Rectal smooth muscle tissue (tissue), 1 donor: Measurements from ENCODE around the gene MAPKAPK3.

Source experiments
- H3K27ac ChIP-seq: one replicate; pipeline ENCODE4 v1.7.0; 2013; ENCODE audit warnings: low read depth, low read length, inconsistent platforms
- H3K27me3 ChIP-seq: one replicate; pipeline ENCODE4 v1.7.0; 2013; ENCODE audit warnings: low read length; ENCODE audit not compliant: control insufficient read depth, insufficient read depth
- H3K36me3 ChIP-seq: one replicate; pipeline ENCODE4 v1.7.0; 2013; ENCODE audit warnings: low read length; ENCODE audit not compliant: control insufficient read depth, insufficient read depth
- H3K4me1 ChIP-seq: one replicate; pipeline ENCODE4 v1.7.0; 2013; ENCODE audit warnings: low read length; ENCODE audit not compliant: control insufficient read depth, insufficient read depth
- H3K4me3 ChIP-seq: one replicate; pipeline ENCODE4 v1.7.0; 2013; ENCODE audit warnings: low read length
- H3K9ac ChIP-seq: one replicate; pipeline ENCODE4 v1.7.0; 2013; ENCODE audit warnings: low read length

The MAPKAPK3 gene

DNA sequence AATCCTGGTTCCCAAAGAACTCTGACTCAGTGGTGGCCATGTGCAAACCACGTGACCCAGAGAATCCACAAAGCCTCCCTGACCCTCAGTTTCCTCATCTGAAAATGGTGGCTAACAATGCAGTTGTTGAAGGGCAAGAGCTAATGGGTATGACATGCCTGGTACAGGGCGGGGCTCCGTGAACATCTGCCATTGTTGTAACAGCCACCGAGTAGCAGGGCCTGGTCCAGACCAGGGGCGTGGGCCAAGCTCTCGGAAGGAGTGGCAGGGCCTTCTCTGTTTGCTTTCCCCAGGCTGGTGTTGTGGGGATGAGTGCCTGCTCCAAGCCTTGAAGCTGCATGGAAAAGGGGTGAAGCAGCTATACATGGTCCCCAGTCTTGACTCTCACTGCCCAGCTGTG, 13.4 kb downstream of the MAPKAPK3 start:
- no peak overlapping the region for H3K4me3 ChIP-seq
- no peak overlapping the region for H3K9ac ChIP-seq
- H3K36me3 ChIP-seq, result no peaks in the 10 kb centered on the region
- no peaks in the 10 kb centered on the region for H3K27me3 ChIP-seq
- H3K27ac ChIP-seq, result no peak overlapping the region
- no peaks in the 10 kb centered on the region for H3K4me1 ChIP-seq

DNA sequence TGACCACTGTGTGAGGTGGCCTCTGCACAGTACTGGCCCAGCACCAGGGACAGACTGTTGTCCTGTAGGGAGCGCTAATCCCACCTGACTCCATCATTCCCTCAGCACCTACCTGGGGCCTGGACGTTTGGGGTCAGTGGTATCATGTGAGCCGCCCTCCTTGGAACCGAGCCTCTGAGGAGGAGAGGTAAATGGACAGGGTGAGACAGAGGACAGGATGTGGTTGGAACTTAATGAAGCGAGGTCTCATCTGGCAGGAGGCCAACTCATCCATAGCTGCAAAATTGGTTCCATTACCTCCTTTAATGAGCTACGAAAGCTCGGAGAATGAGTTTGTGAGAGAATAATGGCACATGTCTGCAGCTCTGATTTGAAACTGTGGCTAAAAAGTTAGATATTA, 13.9 kb downstream of the MAPKAPK3 start:
- no peaks in the 10 kb centered on the region for H3K4me1 ChIP-seq
- no peak overlapping the region for H3K9ac ChIP-seq
- no peak overlapping the region for H3K27ac ChIP-seq
- H3K27me3 ChIP-seq, result no peaks in the 10 kb centered on the region
- no peak overlapping the region for H3K4me3 ChIP-seq
- no peaks in the 10 kb centered on the region for H3K36me3 ChIP-seq

DNA sequence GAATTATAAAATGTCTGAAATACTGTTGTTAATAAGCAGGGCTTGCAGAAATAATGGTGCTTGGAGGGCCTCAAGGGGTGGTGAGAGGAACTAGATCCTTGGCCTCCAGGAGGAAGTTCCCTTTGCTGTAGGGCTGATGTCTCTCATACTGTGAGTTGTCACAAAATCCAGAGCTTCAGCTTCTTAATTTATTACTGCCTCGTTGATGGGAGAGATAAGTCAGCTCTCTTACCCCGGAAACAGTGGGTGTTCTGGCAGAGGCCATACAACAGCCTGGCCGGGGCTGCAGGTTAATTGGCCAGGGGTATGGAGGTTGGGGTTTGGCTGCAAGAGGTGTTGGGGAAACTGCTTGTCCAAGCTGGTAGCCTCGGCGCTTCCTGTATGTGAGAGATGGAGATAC, 15.5 kb downstream of the MAPKAPK3 start:
- Histone ChIP-seq H3K4me1 (no peaks in the 10 kb centered on the region), H3K4me3 (no peak overlapping the region), H3K27me3 (no peaks in the 10 kb centered on the region), H3K36me3 (no peaks in the 10 kb centered on the region), H3K9ac (no peak overlapping the region), H3K27ac (no peak overlapping the region)

DNA sequence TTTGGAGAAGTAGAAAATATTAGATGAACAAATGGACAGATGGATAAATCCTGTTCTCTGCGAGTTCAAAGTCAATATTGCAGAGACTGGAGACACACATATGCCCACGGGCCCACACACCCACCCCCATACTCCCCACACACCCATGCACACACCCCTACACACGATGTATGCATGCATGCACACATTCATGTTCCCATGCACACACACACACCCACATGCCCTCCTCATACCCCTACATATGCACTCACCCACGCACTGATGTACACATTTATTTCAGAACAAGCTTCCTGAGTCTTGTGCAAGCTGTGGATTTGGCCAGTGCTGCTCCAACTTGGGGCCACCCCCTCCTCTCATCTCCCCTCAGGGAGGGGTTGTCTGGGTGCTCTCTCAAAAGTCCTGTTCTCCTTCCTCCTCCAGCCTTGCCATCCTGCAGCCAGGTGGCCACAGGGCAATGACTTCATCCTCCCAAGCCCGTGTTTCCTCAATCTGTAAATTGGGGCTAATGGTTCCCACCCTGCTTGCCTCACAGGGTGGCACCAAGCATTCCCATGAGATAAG, 16.4 kb downstream of the MAPKAPK3 start:
- no peak overlapping the region for H3K4me3 ChIP-seq
- no peaks in the 10 kb centered on the region for H3K4me1 ChIP-seq
- no peaks in the 10 kb centered on the region for H3K27me3 ChIP-seq
- H3K9ac ChIP-seq, result no peak overlapping the region
- H3K36me3 ChIP-seq, result no peaks in the 10 kb centered on the region
- H3K27ac ChIP-seq, result no peak overlapping the region

DNA sequence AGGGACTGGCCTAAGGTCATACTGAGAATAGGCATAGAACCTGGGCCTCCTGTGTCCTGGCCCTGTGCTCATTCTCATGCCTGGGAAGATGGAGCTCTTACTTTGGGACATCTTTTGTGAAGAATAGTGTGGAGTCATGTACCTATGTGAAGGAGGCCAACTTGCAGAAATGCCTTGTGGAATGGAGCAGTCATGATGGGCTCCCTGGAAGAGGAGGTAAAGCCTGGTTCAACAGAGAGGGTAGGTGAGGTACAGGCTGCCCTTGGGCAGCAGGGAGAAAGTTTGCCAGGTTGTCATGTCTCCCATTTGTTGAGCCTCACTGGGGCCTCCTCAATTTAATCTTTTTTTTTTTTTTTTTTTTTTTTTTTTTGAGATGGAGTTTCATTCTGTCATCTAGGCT, 18.1 kb downstream of the MAPKAPK3 start:
- Histone ChIP-seq H3K9ac (no peak overlapping the region), H3K27me3 (no peaks in the 10 kb centered on the region), H3K4me1 (no peaks in the 10 kb centered on the region), H3K4me3 (no peak overlapping the region), H3K27ac (no peak overlapping the region), H3K36me3 (no peaks in the 10 kb centered on the region)

DNA sequence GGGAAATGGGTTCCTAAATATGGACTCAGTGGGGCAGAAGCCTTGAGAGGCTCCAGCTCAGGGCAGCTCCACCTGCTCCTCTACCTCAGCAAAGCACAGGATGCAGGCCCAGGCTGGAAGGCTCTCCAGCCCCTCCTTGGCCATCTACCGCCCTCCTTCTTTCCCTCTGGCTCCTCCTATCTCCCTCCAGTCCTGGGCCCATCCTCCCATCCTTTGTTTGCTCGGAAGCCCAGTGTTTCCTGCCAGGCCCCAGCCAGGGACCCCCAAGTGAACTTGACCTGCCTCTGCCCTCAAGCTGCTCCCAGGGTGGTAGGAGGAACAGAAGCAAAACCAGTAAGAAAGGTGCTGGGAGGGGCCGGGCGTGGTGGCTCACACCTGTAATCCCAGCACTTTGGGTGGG, 20.1 kb downstream of the MAPKAPK3 start:
- Histone ChIP-seq H3K27ac (no peak overlapping the region), H3K9ac (no peak overlapping the region), H3K36me3 (peaks cover 6% of the 10 kb centered on the region), H3K4me3 (no peak overlapping the region), H3K27me3 (no peaks in the 10 kb centered on the region), H3K4me1 (no peaks in the 10 kb centered on the region)

DNA sequence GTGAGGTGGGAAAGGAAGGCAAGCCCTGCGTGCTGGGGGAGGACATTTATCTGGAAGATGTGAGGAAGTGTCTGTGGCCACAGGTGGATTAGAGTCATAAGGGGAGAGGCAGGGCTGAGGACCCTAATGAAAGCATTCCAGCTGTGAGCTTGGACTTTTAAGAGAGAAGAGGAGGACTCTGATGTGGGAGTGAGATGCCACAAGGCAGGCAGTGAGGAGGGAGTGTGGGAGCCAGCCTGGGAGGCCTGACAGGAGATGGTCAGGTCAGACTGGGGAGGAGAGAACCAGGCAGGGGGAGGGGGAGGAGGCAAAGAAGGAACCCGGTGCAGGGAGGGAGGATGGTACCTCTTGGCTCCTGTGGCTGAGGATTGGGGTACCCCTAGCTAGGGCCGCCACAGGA, 21.0 kb downstream of the MAPKAPK3 start:
- Histone ChIP-seq H3K4me1 (no peaks in the 10 kb centered on the region), H3K27ac (no peak overlapping the region), H3K27me3 (no peaks in the 10 kb centered on the region), H3K4me3 (no peak overlapping the region), H3K36me3 (peaks cover 8% of the 10 kb centered on the region), H3K9ac (no peak overlapping the region)

DNA sequence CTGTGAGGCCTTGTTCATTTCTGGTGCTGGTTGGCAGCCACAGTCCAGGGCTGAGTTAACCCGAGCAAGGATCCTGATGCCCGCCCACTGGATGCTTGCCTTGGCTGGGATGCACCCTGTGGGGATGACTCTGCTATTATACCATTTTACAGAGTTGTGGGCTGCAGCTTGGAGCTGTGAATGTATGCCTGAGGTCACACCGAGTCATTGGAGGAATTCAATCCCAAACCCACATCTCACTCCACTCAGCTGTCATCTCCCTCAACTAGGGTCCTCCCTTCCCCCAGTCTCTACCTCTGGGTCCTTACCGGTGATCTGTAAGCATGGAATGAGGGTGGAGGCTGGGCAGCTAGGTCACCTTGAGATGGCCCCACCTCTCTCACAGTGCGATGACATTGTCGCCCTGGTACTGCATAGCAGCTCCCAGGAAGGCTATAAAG, 22.1 kb downstream of the MAPKAPK3 start:
- Histone ChIP-seq H3K4me1 (no peaks in the 10 kb centered on the region), H3K36me3 (peaks cover 10% of the 10 kb centered on the region), H3K4me3 (no peak overlapping the region), H3K9ac (no peak overlapping the region), H3K27ac (no peak overlapping the region), H3K27me3 (no peaks in the 10 kb centered on the region)

DNA sequence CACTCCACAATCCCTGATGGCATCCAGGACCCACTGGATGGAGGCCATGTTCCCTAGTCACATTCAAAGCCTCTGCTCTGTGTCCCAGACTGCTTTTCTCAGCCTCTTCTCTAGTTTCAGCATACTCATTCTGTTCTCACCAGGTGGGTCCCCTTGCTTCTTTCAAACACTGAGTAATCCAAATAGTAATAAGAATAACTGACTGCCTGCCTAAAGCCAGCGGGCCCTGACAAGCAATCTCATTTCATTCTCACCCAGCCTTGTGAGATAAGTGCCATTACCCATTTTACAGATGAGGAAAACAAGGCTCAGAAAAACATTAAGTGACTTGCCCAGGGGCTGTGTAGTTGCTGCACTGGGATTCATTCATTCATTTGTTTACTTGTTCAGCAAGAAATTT, 25.4 kb downstream of the MAPKAPK3 start:
- H3K27me3 ChIP-seq, result no peaks in the 10 kb centered on the region
- no peak overlapping the region for H3K4me3 ChIP-seq
- no peaks in the 10 kb centered on the region for H3K4me1 ChIP-seq
- peaks cover 15% of the 10 kb centered on the region for H3K36me3 ChIP-seq
- H3K9ac ChIP-seq, result no peak overlapping the region
- no peak overlapping the region for H3K27ac ChIP-seq

DNA sequence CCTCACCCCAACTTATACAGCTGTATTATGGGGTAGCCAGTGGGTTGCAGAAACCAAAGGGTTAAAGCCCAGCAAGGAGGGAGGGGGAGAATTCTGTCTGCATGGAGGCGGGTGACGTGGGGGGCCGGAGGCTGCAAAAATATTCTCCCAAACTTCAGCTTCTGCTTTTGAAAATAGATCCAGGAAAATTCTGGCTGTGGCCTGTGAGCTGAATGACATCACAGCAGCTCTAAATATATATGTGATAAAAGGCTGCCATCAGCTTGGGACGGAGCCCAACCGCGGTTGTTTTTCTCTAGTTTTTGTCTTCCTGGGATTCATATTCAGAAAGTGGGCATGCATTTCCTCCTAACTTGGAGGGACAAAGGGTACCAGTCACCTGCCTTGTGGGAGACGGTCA, 27.6 kb downstream of the MAPKAPK3 start:
- H3K4me3 ChIP-seq, result no peak overlapping the region
- no peaks in the 10 kb centered on the region for H3K4me1 ChIP-seq
- H3K27ac ChIP-seq, result no peak overlapping the region
- no peak overlapping the region for H3K9ac ChIP-seq
- peaks cover 20% of the 10 kb centered on the region for H3K36me3 ChIP-seq
- no peaks in the 10 kb centered on the region for H3K27me3 ChIP-seq

DNA sequence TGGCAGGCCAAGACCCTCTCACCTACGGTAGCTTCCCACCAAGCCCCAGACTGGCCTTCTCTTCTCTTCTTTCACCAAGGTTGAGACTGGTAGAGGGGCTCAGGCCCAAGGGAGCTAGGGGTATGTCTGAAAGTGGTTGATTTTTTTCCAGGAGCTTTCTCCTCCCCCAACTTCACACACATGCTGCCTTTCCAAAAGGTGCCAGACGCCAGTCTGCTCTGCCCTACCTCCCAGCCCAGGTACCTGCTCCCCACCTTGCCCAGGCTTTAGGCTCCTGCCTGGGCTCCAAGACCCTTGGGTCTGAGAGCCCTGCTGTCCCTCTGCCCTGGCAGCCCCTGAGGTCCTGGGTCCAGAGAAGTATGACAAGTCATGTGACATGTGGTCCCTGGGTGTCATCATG, 28.4 kb downstream of the MAPKAPK3 start:
- Histone ChIP-seq H3K4me1 (no peaks in the 10 kb centered on the region), H3K4me3 (no peak overlapping the region), H3K9ac (no peak overlapping the region), H3K36me3 (peaks cover 20% of the 10 kb centered on the region), H3K27ac (no peak overlapping the region), H3K27me3 (no peaks in the 10 kb centered on the region)

DNA sequence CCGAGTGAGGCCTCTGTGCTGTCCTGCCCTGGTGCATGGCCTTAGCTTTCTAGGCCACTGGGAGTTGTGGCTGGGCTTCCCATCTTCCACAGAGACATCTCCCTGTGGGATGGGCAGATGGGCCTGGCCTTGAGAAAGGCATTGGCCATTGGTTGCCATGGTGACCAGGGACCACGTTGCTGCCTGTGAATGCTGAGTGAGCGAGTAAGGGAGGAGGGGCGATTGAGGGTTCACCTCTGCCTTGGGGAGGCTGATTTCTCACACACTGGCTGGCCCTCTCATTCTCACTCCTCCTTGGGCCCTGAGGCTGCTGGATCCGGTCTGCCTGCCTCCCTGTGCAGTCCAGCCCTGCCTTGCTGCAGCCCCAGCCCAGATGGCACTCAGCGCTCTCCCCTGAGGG, 31.4 kb downstream of the MAPKAPK3 start:
- Histone ChIP-seq H3K4me1 (no peaks in the 10 kb centered on the region), H3K27ac (no peak overlapping the region), H3K9ac (no peak overlapping the region), H3K27me3 (no peaks in the 10 kb centered on the region), H3K4me3 (no peak overlapping the region), H3K36me3 (peaks cover 10% of the 10 kb centered on the region)

DNA sequence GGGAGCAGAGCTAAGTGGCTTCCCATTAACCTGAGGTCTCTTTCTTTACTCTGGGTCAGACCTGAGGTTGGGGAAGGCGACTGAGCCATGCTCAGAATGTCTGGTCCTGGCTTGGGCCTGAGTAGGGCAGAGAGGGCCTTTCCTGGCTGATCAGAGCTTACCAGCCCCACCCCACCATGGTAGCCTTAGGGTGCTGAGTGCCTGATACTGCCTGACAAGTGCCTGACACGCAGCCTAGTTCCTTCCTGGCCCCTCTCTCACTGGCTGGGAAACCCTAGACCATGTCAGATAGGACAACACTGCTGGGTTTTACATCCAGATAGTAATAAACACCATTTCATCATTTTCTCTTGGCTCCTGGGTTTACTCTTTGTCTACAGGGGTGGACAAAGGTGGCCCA, 32.0 kb downstream of the MAPKAPK3 start:
- H3K9ac ChIP-seq, result no peak overlapping the region
- H3K27ac ChIP-seq, result no peak overlapping the region
- H3K4me3 ChIP-seq, result no peak overlapping the region
- no peaks in the 10 kb centered on the region for H3K27me3 ChIP-seq
- H3K36me3 ChIP-seq, result peaks cover 10% of the 10 kb centered on the region
- H3K4me1 ChIP-seq, result no peaks in the 10 kb centered on the region
